Activated CD4-positive, alpha-beta T cell treated with anti-CD3 and anti-CD28 coated beads for 24 hours (primary cell): ENCODE results near the gene SPNS2.

Source experiments
- DNase-seq, 2 donors: peaks; one replicate each; pipeline ENCODE4 v3.0.0-alpha.2; 2020; ENCODE audit warnings: low read depth in 2 of 2

Gene SPNS2

DNA sequence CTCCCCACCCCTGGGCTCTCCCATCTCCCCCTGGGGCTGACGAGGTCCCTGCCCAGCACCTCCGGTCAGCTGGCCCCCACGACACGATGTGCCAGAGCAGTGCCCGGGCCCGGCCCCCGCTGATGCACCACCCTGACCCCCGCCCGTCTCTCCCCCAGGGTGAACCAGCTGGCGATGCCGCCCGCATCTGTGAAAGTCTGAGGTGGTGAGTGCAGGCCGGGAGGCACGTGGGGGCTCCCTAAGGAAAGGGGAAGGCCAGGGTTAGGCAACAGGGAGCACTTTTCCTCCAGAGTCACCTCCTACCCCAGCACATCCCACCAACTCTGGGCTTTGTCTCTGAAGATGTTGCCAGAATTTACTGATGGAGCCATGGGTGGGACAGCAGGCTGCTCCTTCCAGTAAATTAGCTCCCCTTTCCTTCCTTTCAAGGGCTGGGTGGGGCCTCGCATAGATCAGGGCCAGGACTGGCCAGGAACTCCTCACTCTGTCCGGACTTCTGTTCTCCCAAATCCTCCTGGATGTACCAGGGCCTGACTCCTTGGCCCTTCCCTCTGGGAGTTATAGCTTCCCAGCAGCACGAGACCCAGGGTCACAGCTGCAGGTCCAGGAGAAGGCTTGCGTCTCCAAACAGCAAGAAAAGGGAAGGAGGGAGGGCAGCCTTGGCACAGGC lies 38.2 kb downstream of the SPNS2 start:
- no peak for DNase-seq

DNA sequence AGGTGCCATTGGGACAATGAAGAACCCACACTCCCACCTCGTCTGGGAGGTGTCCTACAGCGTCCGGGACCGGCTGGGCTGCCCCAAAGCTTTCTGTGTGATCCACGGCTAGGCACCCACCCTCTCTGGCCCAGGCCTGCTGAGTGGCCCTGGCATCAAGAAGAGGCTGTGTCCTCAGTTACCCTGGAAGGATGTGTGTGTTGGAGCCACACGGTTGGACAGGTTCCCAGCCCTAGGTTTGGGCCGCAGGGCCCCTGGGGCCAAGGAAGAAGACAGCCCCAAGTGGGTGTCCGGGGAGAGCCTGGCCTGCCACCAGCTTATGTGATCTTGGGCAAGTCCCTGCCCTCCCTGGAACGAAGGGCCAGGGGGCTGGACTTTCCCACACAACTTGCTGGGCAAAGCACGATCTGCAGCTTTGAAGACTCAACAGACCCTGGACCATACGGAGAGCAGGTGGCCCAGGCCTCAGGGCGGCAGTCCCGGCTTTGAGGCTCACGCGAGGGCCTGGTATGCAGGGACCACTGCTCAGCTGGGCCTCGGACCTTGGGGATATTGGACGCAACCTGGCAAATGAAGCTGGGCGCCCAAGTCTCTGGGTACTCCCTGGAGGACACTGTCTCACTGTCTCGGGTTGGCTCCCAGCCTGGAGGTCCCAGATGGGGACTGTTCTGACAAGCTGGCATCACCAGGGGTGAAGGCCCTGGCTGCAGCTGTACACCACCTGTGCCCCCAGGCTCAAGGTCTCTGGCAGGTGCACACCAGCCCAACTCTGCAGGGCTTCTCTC lies 39.0 kb downstream of the SPNS2 start:
- no peak for DNase-seq

DNA sequence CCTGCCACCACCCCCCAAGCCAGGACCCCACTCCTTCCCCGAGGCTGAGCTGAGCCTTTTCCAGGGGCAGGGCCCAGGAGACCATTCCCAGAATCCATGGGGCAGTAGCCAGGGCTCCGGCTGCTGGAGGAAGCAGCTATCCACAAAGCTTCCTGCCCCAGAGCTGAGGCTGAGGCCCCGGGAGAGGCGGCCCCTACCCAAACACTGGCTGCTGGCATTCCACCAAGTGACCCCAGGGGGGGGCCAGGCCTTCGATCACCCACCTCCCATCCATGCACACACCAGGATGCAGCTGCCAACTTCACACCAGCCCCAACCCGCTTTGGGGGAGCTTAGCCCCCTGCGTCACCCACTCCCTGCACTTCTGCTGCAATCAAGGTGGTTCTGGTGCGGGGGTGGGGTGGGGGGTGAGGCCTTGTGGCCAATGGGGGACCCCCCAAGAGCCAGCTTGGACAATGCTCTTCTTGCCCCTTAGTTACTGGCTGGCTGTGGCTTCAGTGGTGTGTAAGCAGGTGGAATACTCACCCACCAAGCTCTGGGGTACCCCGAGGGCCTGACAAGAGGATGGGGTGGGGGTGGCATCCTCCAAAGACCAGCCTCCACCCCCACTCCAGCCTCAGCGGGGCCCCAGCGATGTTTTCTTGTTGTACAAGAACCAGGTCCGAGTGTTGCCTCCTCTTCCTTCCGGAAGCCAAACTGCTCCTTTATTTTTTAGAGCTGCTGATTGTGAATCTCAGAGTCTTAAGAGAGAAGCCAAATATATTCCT lies 39.7 kb downstream of the SPNS2 start:
- no peak for DNase-seq

DNA sequence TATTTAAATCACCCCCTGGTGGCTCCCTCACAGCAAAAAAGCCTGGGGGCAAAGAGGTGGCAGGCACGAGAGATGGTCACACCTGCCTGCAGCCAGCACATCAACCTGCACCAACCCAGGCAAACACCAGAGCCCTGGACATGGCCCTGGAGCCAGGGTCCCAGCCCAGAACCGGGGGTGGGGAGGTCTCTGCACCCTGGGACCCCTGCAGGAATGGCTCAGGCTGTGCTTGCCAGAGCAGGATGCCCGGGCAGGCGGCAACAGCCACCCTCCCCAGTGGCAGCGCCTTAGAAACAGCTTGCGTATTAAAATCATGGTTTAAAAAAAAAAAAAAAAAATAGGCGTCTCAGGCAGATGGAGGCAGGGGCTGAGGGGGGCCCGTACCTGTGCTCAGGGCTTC lies 40.3 kb downstream of the SPNS2 start:
- no peak for DNase-seq

DNA sequence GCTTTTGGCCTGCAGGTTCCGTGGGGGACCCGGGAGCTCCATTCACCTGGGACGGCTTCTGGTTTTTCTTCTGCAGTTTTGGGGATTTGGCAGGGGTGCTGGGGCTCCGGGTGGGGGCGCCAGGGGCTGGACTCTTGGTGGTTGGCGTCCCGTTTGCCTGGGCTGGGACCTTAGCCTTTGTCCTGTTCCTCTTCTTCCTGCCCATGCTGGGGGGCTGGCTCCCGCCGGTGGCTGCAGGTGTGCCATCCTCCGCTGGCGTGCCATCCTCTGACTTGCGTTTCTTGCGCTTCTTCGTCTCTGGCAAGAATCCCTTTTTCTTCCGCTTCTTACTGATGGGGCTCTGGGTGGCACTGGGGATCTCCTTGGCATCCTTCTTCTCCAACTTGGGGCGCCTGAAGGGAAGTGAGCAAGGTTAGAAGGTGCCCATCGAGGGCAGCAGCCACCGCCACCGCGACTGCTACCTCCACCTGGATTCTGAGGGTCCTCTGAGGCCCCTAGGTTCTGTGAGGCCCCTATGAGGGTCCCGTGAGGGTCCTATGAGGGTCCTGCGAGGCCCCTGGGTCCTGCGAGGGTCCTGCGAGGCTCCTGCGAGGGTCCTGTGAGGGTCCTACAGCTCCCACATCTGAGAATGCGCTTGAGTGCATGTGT lies 41.0 kb downstream of the SPNS2 start:
- no peak for DNase-seq

DNA sequence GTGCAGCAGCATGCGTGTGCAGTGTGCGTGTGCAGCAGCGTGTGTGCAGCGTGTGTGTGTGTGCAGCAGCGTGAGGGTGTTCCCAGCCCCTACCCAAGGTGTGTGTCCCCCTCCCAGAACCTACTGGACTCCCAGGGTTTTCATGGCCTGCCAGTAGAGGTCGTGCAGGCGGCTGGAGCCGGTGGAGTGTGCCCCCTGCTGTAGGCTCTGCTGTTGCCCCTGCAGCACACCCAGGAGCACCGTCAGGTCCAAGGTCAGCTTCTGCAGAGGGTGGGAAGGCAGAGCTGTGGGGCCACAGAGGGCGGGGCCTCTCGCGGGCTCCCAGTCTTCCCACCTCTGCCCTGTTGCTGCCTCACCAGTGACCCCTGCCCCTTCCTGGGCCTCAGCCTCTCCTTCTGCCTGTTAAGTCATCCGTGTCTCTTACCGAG lies 41.6 kb downstream of the SPNS2 start:
- DNase-seq, result no peak

DNA sequence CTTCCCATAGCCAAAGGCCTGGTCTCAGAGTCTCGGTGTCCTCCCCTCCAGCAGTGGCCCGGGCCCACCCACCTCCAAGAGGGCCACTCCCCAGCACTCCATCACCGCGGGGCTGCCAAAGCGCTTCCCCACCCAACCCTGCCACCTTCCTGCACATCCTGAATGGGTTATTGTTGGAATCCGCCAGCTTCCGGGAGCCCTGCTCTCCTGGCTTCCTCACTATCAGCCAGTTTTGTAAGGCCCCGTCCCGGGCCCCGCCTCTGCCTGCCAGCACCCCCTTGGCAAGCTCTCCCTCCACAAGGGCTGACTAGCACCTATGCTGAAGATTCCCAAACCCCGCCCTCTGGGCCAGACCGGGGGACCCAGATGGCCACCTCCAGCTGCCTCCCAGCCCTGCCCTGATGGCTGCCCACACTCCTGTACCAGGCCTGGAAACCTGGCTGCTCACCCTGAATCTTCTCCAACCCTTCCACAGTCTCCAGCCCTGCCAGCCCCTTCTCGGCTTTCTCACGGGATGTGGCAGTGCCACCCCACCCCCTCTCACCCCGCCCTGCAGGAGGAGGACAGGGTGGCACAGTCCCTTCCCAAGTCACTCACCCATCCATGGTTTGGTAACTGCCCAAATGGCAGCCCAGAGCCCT lies 42.1 kb downstream of the SPNS2 start:
- DNase-seq, result no peak

DNA sequence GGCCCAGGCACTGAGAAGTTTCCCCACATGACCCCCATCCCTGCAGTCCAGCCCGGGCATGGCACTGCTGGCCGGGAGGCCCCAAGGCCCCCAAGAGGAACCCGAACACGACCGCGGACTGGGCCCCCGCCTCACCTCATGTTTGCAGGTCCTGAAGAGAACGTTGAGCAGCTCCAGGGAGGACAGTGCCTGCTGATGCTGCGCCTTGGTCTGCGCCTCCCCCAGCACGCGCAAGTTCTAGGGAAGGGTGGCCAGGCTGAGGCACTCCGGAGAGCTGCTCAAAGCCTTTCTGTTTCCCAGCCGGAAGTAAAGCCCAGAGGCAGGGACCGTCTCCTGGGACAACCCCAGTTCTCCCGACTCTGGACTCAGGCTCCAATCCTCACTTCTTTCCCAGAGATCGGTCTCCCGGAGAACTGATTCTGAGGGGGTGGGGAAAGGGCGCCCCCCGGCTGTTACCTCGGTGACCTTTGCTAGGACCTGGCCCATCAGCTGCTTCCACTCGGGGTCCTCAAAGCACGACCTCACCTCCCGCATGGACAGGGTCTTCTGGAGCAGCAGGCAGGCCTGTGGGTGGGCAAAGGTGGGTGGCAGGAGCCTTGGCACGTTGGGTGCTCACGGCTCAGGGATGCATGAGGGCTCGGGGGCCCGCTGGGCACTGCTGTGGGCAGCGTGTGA lies 42.8 kb downstream of the SPNS2 start:
- no peak for DNase-seq

DNA sequence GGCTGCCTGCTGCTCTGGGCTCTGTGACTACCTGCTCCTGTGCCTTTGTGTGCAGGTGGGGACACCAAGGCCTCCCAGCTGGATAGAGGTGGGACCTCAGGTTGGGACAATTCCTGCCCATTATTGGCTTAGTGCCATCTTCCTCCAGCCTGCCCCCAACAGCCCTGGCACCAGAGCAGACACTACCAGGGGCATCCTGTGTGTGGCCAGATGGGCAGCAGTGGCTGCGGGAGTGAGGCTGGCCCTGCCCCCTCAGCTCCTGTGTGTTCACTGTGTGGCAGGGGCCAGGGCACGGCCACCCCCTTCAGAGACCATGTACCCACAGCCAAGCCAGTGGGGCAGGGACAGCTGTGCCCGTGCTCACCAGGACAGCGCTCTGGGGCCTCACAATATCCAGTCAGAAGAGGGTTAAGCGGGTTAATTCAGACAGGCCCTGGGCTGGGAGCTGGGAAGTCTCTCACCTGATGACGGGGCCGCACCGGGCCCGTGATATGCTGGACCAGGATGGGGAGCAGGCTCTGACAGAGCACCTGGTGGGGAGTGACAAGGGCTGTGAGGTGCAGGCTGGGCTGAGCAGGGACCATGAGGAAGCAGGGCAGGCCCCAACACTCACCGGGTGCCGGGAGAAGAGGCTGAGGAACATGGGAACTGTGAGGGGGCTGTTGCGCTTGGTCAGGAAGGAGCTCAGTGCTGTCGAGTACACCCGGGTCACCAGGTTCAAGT lies 43.5 kb downstream of the SPNS2 start:
- DNase-seq, result no peak

DNA sequence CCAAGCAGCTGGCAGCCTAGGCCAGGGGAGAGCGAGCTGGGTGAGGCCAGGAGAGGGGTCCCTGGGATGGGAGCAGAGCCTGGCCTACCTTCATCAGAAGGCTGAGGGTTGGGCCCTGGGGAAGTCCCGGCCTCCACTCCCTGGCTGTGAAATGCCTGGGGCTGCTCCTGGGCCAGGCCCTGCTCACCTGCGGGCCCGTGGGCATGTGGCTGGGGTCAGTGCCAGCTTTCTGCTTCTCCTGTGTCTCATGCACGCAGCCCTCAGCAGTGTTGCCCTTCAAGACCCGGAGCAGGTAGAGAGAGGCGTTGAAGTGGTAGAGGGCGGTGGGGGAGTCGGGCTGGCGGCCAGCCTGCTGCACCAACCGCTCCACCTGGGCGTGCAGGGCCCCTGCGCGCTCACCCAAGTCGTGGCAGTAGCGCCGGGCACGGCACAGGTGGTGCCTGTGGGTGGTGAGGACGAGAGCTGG lies 44.1 kb downstream of the SPNS2 start:
- DNase-seq, result no peak

DNA sequence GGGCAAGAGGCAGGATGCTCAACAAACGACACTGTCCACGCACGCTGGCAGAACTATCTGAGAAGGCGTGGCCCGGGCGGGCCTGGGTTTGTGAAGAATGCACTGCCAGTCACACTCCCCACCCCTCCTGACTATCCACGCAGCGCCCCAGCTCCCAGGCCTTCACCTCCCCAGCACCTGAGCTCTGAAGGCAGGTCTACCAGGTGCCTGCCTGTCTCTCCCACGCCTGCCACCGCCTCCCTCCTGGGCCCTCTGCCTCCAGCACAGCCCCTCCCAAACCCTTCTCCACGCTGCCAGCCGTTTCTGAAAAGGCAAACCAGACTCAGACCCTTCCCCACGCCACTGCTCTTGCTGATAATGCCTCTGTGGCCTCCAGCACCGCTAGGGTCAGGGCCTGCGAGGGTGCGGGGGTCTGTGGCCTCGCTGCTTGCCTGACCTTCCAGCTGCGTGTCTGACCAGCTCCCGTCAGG lies 44.9 kb downstream of the SPNS2 start:
- no peak for DNase-seq

DNA sequence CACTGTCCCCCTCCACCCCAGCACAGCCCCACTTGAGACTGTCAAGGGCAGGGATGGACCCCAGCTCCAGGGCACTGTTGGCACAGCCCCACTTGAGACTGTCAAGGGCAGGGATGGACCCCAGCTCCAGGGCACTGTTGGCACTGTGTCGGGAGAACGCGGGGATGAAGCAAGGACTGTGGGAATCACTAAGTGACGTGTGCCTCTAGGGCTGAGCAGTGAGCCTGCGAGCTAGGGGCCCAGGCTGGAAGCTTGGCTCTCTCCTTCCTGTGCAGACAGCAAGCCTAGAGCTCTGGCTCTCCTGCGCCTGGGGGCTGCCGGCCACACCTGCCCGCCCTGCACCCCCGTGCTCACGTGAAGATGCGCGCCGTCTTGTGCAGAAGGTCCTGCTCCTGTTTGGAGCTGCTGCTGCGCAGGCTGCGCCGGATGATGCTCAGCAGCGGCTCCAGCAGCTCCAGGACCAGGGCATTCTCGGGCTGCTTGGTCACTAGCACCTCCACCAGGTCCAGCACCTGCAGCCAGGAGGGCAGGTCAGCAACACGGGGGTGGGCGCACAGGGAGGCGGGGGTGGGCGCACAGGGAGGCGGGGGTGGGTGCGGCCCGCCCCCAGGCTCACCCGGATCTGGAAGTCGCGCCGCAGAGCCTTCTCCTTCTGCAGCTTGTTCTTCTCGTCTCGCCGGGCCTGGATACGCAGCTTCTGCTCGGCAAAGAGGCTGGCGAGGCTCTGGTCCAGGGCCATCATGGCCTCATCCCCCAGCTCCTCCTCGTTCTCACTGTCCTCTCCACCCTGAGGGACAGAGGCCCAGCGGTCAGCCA lies 45.7 kb downstream of the SPNS2 start:
- DNase-seq, result no peak

DNA sequence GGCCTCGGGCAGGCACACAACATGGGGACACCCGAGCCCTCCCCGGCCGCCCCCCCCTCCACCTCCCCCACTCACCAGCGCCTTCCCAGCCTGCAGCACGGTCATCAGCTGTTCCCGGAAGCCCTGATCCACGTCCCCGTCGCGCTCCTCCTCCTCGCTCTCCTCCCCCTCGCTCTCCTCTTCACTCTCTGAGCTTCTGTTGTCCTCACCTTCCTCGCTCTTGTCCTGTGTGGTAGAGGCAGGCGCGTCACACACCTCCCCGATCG lies 46.2 kb downstream of the SPNS2 start:
- DNase-seq, result no peak

DNA sequence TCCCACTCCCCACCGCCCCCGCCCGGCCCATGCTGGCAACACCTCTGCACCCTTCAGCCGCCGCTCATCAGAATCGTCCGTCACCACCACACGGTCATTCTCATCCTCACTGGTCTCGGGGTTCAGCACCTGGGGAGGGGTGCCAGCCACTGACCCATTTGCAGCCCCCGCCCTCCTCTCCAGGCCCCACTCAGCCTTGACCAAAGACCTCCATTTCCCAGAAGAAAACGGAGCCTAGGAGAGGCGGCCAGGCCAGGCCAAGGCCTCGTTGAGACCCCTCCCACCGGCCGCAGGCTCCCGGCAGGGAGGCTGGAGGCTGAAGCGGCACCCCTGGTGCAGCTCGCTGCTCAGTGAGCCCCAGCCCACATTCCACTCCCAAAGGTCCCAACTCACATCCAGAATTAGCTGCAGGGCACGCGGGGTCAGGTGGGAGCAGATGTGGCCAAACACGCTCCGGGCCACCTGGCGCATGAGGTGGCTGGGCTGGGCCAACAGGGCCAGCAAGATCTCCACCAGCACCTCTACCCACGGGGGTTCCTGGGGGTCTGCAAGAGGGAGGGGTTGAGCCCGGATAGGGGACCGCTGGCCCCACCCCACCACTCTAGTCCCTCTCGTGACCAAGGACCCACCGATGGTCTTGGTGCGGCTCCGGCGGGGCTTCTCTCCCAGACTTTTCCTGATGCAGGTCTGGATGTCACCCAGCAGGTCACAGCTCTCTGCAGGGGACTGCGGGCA lies 46.7 kb downstream of the SPNS2 start:
- no peak for DNase-seq

DNA sequence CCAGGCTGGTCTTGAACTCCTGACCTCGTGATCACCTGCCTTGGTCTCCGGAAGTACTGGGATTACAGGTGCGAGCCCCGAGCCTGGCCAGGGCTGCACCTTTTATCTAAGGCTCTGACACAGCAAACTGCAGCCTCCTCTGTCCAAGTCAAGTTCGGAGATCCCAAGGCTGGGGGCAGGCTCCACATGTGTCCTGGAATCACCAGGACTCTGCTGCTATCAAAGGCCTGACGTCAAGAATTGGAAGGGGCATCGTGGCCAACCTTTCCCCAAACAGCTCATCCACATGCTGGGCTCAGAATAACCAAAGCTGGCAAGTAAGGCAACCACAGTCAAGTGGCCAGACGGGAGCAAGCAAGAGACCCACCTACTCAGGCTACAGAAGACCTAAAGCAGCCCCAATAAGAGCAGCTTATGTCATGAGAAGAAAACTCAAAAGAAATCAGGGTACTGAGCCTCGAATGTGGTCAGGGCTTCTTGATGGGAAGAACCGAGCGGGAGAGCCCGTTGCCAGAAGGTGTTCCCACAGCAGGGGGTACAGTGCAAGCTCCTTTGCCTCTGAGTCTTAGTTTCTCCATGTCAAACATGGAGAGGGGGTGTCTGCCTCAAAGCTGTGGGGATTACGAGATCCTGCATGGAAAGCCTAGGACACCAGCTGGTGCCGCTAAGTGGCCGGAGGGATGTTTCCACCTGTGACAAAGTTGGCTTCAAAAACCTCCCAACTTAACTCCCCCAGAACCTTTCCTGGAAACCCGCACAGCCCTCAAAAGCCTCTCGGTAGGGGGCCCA lies 48.6 kb downstream of the SPNS2 start:
- no peak for DNase-seq

DNA sequence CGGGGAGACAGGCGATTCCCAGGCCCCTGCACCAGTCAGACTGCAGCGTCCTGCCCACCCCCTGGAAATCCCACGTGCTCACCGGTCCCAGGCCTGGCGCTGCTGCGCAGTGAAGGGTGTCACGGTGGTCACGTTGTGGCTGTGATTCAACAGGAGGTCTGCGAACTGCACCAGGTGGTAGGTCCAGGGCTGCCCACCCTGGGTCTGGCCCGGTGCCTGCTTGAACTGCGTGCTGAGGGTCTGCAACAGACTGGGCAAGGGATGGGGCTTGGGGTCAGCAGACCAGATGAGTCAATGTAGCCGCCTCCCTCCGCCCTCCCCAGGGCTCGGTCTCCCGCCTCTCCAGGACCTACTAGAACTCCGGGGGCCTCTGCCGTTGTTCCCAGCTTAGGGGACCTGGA lies 49.4 kb downstream of the SPNS2 start:
- no peak for DNase-seq

DNA sequence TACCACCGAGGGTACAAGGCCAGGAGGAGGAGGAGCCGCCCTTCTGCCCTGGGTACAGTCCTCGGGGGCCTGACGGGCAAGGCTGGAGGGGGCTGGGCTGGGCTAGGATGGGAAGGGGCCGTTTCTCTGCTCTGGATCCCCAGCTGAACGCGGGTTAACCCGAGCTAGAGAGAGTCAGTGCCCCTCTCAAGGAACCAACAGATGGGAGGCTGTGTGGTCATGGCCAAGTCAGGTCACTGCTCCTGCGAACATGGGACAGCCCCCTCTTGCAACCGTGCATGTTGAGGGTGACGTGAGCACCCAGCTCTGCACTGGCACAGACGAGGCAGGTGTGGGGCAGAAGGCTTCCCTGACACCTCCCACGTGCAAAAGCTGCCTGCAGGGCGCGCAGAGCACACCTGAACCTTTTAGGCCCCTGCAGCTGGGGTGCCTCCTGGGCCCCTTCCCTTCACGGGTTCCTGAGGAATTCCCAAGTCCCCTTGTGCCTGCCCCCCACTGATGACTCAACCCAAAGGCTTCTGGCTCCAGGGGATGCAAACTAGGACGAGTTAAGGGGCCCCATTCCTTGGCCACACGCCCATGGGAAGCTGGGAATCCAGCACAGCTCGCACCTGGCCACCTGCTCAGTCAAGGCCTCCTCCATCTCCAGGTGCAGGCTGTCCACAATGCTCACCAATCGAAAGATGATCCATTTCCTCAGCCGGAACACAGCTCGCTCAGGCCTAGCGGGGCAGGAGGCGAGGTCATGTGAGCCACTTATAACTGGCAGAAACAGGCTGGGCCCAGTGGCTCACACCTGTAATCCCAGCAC lies 50.2 kb downstream of the SPNS2 start:
- no peak for DNase-seq
